GM12801 (cell line): ENCODE results near the gene PAK5.

Experiments
- TF ChIP-seq, protein P1 (sequence below): IDR thresholded peaks from one replicate; pipeline ENCODE4 v1.5.1; 2011; ENCODE audit warnings: control low read depth; ENCODE audit not compliant: insufficient read length; ENCODE audit errors: extremely low read depth

Gene PAK5

DNA sequence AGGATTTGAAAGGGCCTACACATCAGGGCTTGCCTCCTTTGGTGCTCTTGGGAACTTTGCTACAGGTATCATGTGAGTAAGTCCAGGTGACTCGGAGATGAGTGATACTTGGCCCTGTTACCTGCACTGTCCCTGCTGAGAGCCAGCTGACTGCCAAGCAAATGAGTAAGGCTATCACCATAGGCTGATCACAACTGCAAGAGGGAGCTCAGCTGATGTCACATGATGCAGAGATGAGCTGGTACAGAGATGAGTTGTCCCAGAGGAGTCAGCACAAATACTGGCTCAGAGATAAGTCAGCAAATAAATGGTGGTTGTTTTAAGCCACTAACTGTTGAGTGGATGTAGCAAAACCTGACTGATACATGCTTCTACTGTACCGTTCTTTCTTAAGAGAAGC is 283.1 kb downstream of the PAK5 start:
- TF ChIP-seq, protein P1, sequence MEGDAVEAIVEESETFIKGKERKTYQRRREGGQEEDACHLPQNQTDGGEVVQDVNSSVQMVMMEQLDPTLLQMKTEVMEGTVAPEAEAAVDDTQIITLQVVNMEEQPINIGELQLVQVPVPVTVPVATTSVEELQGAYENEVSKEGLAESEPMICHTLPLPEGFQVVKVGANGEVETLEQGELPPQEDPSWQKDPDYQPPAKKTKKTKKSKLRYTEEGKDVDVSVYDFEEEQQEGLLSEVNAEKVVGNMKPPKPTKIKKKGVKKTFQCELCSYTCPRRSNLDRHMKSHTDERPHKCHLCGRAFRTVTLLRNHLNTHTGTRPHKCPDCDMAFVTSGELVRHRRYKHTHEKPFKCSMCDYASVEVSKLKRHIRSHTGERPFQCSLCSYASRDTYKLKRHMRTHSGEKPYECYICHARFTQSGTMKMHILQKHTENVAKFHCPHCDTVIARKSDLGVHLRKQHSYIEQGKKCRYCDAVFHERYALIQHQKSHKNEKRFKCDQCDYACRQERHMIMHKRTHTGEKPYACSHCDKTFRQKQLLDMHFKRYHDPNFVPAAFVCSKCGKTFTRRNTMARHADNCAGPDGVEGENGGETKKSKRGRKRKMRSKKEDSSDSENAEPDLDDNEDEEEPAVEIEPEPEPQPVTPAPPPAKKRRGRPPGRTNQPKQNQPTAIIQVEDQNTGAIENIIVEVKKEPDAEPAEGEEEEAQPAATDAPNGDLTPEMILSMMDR = no peak

DNA sequence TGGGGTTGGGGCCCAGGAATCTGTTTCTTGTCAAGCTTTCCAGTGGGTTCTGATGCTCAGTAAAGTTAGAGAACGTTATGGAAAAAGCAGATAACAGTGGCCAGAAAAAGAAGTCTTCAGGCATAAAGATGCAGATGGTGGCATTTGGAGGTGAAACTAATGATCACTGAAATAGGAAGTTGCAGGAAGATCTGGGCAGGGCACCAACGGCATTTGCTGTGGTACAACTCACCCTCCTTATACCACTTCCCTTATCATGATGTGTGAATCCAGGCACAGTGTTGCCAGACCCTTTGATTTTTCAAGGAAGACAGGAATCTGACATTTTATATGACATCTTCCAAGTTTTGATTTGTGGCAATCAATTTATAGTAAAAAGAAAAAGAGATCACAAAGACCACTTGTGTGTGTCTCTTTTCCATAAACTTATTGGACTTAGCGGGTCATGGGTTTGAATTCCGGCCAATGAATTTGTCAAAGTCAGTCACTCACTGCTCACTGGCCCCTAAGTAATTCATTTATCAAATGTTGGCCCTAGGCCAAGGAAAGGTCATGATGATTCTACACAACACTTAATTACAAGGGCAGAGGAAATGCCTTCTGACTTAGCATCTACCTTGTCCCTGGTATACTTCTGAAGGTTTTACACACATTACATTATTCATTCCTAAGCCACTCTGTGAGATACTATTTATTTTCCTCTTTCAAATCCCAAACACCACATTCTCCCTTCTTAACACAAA is 286.9 kb downstream of the PAK5 start:
- TF ChIP-seq, protein P1 = no peak

- TF ChIP-seq, protein P1 = no peak
Measured at GRCh38 chr20:9550871-9551270, 288.0 kb downstream of the PAK5 start.

DNA sequence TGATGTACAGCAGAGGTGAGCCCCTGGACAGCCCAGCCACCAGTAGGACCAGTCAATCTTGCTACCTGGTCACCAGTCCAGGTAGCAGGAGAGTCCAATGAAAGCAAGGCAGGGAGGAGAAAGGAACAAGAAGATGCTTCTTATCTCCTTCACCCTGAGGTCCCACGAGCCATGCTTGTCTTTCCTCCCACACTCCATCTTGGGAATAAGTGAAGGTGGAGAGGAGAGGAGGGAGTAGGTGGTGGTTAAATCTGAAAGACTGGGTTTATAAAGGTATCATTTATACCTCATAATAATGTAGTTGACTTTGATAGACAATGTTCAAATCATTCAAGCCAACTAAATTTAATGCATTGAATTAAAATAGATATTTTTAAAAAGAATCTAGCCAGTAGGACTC is 288.6 kb downstream of the PAK5 start:
- TF ChIP-seq, protein P1 = no peak

DNA sequence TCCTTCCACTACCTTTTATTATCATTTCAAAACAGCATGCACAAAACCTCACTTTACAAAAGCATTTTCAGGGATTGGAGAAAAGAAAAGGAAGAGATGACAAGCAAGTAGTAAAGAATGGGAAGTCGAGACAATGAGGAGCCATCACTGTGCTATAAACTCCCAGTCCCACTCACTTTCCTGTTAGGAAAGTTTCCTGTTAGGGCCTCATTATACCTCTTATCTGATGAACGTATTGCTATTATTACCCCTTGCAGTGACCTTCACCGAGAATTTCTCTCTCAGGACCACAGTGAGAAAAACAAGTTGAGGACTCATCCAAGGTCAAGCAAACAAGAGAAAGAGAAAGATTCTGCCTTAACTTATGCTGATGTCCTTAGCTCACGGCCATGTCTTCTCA is 295.7 kb downstream of the PAK5 start:
- TF ChIP-seq, protein P1 = no peak

DNA sequence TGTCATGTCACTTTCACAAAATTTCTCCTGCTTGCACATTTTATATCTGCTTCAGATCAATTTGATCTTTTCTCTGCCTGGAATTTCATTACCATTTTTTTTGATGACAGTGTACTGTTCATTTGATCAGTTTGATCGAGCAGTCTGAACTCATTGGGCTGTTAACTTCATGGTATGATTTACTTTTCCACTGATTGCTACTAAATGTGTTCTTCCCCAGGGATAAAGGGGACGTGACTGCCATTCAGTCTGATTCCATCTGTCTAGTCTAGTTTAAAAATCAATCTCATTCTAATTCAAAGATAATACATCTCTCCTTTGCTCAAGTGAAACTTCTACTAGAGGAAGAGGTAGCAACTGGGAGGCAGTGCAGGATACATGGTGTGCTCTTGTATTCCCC is 303.4 kb downstream of the PAK5 start:
- TF ChIP-seq, protein P1 = no peak

DNA sequence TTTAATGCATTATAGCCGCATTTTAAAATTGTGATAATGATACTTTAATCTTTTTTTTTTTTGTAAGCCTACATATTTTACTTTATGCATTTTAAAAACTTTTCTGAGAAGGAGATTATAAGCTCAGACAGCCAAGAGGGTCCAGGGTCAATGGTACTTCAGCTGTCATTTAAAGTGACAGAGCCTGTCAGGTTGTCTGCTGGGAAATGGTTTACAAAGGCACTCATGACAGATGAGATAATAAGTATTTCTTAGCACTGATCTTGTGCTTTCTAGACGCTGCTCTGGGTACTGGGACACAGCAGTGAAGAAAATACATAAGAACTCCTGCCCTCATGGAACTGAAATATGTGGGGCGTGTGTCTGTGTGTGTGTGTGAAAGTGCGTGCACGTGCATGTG is 304.9 kb downstream of the PAK5 start:
- TF ChIP-seq, protein P1 = no peak
